SU-DHL-6 (cell line): Measurements from ENCODE around the gene NOX3.

Experiments used
- EZH2phosphoT487 ChIP-seq: fragments of 200-600 bp; sonication (generic), shearing (Covaris generic); conservative IDR thresholded peaks from 2 replicates; pipeline ENCODE4 v1.6.1; 2018; ENCODE audit warnings: mild to moderate bottlenecking, antibody characterized with exemption, low read length, moderate library complexity, mixed read lengths
- TF ChIP-seq, protein P1 (sequence below): fragments of 200-600 bp; sonication (generic); IDR thresholded peaks from one replicate; pipeline ENCODE4 v1.5.1; 2017; ENCODE audit warnings: antibody characterized with exemption, mild to moderate bottlenecking, low read length, moderate library complexity; ENCODE audit not compliant: insufficient read depth, poor library complexity, severe bottlenecking

DNA sequence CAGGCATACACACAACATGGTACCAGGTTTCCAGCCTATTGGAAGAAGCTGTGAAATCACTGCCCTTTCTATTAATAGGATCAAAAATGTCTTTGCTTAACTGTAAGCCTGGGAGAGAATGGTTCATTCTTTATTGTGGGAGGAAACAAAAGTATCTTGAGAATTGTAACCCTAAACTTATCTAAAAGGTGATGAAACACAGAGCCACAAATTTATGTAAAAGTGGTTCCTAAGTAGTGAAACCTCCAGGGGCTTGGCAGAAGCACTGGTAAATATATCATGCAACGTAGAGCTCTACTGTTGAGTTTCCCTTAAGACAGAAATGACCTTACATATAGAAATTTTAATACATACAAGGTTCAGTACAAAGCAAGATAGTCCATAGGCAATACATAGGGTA is 17.2 kb upstream of the NOX3 start:
- TF ChIP-seq, protein P1, sequence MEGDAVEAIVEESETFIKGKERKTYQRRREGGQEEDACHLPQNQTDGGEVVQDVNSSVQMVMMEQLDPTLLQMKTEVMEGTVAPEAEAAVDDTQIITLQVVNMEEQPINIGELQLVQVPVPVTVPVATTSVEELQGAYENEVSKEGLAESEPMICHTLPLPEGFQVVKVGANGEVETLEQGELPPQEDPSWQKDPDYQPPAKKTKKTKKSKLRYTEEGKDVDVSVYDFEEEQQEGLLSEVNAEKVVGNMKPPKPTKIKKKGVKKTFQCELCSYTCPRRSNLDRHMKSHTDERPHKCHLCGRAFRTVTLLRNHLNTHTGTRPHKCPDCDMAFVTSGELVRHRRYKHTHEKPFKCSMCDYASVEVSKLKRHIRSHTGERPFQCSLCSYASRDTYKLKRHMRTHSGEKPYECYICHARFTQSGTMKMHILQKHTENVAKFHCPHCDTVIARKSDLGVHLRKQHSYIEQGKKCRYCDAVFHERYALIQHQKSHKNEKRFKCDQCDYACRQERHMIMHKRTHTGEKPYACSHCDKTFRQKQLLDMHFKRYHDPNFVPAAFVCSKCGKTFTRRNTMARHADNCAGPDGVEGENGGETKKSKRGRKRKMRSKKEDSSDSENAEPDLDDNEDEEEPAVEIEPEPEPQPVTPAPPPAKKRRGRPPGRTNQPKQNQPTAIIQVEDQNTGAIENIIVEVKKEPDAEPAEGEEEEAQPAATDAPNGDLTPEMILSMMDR, result no peak
- no peak for TF ChIP-seq EZH2phosphoT487
